MM.1S (cell line): ENCODE data around the gene PPA1.

ENCODE experiments used
- DNase-seq: peaks from one replicate; pipeline ENCODE4 v3.0.0-alpha.2; 2015
- H2AFZ ChIP-seq: fragments of 300-600 bp; sonication (generic); 2 replicates; pipeline ENCODE4 v1.6.0; 2016; ENCODE audit warnings: antibody characterized with exemption, low read length
- H3F3A ChIP-seq: fragments of 300-600 bp; sonication (generic); 2 replicates; pipeline ENCODE4 v1.6.1; 2016; ENCODE audit warnings: mild to moderate bottlenecking, antibody characterized with exemption, low read length, moderate library complexity, mixed read lengths; ENCODE audit not compliant: insufficient read depth
- H3K27ac ChIP-seq: fragments of 300-600 bp; sonication (generic); 2 replicates; pipeline ENCODE4 v1.5.1; 2016; ENCODE audit warnings: mild to moderate bottlenecking, low read length
- H3K27me3 ChIP-seq: fragments of 300-600 bp; sonication (generic); replicated peaks from 2 replicates; pipeline ENCODE4 v1.6.0; 2016; ENCODE audit warnings: low read length; ENCODE audit not compliant: insufficient read depth
- H3K36me3 ChIP-seq: fragments of 300-600 bp; sonication (generic); replicated peaks from 2 replicates; pipeline ENCODE4 v1.6.1; 2016; ENCODE audit warnings: mild to moderate bottlenecking, low read length, mixed read lengths; ENCODE audit not compliant: insufficient read depth
- H3K4me1 ChIP-seq: fragments of 300-600 bp; sonication (generic); 2 replicates; pipeline ENCODE4 v1.6.1; 2016; ENCODE audit warnings: low read length, mixed read lengths
- H3K4me2 ChIP-seq: fragments of 300-600 bp; sonication (generic); 2 replicates; pipeline ENCODE4 v1.6.0; 2016; ENCODE audit warnings: low read depth, low read length
- H3K4me3 ChIP-seq: fragments of 300-600 bp; sonication (generic); 2 replicates; pipeline ENCODE4 v1.5.1; 2016; ENCODE audit warnings: low read length, mixed read lengths
- H3K79me2 ChIP-seq: fragments of 300-600 bp; sonication (generic); 2 replicates; pipeline ENCODE4 v1.6.1; 2016; ENCODE audit warnings: mixed run types, low read length, mixed read lengths
- H3K9ac ChIP-seq: fragments of 300-600 bp; sonication (generic); 2 replicates; pipeline ENCODE4 v1.6.1; 2016; ENCODE audit warnings: low read length, mixed read lengths
- H3K9me2 ChIP-seq: fragments of 300-600 bp; sonication (generic); replicated peaks from 2 replicates; pipeline ENCODE4 v1.6.1; 2016; ENCODE audit warnings: mild to moderate bottlenecking, low read length, mixed read lengths; ENCODE audit not compliant: insufficient read depth
- H3K9me3 ChIP-seq: fragments of 300-600 bp; sonication (generic); replicated peaks from 2 replicates; pipeline ENCODE4 v1.6.1; 2016; ENCODE audit warnings: mild to moderate bottlenecking, low read length, mixed read lengths; ENCODE audit not compliant: insufficient read depth
- H4K20me1 ChIP-seq: fragments of 300-600 bp; sonication (generic); 2 replicates; pipeline ENCODE4 v1.6.1; 2016; ENCODE audit warnings: mild to moderate bottlenecking, low read length, moderate library complexity, mixed read lengths; ENCODE audit not compliant: insufficient read depth
- CTCF ChIP-seq: fragments of 300-600 bp; sonication (generic); IDR thresholded peaks from 2 replicates; pipeline ENCODE4 v1.5.1; 2016; ENCODE audit warnings: antibody characterized with exemption, low read length, mixed read lengths
- EZH2 ChIP-seq: fragments of 300-600 bp; sonication (generic); optimal IDR thresholded peaks from 2 replicates; pipeline ENCODE3; 2017; ENCODE audit warnings: low read depth, mild to moderate bottlenecking, antibody characterized with exemption, low read length, mixed read lengths
- EZH2phosphoT487 ChIP-seq: fragments of 300-600 bp; sonication (generic); IDR thresholded peaks from 2 replicates; pipeline ENCODE4 v1.6.1; 2018; ENCODE audit warnings: antibody characterized with exemption, low read length

PPA1 gene

GRCh38 chr10:70193391-70193844 lies 39.8 kb downstream of the PPA1 start:
- Histone ChIP-seq H2AFZ (no peak overlapping the region), H3K4me3 (no peak overlapping the region), H3K79me2 (no peaks in the 10 kb centered on the region), H4K20me1 (no peaks in the 10 kb centered on the region), H3F3A (no peaks in the 10 kb centered on the region), H3K27me3 (no peaks in the 10 kb centered on the region), H3K4me1 (no peaks in the 10 kb centered on the region), H3K36me3 (no peaks in the 10 kb centered on the region), H3K27ac (no peak overlapping the region), H3K4me2 (no peak overlapping the region), H3K9ac (no peak overlapping the region), H3K9me3 (no peaks in the 10 kb centered on the region), H3K9me2 (no peaks in the 10 kb centered on the region)
- DNase-seq = no peak
- TF ChIP-seq EZH2 (no peak), EZH2phosphoT487 (no peak), CTCF (no peak)

- no peak overlapping the region for H3K4me3 ChIP-seq
- H3K9me2 ChIP-seq = no peaks in the 10 kb centered on the region
- no peaks in the 10 kb centered on the region for H3K9me3 ChIP-seq
- no peaks in the 10 kb centered on the region for H3K36me3 ChIP-seq
- no peaks in the 10 kb centered on the region for H3F3A ChIP-seq
- TF ChIP-seq EZH2phosphoT487 (no peak), CTCF (no peak), EZH2 (no peak)
- no peak for DNase-seq
- H3K4me2 ChIP-seq = no peak overlapping the region
- no peak overlapping the region for H3K9ac ChIP-seq
- H2AFZ ChIP-seq = no peak overlapping the region
- no peak overlapping the region for H3K27ac ChIP-seq
- no peaks in the 10 kb centered on the region for H4K20me1 ChIP-seq
- H3K79me2 ChIP-seq = no peaks in the 10 kb centered on the region
- H3K4me1 ChIP-seq = no peaks in the 10 kb centered on the region
- no peaks in the 10 kb centered on the region for H3K27me3 ChIP-seq
Measured at GRCh38 chr10:70192326-70192968, 40.8 kb downstream of the PPA1 start.

- Histone ChIP-seq H3K36me3 (no peaks in the 10 kb centered on the region), H3K4me3 (no peak overlapping the region), H3K4me1 (no peaks in the 10 kb centered on the region), H3K79me2 (no peaks in the 10 kb centered on the region), H2AFZ (no peak overlapping the region), H3K4me2 (no peak overlapping the region), H3F3A (no peaks in the 10 kb centered on the region), H4K20me1 (no peaks in the 10 kb centered on the region), H3K9me2 (no peaks in the 10 kb centered on the region), H3K9me3 (no peaks in the 10 kb centered on the region), H3K27ac (no peak overlapping the region), H3K9ac (no peak overlapping the region), H3K27me3 (no peaks in the 10 kb centered on the region)
- TF ChIP-seq CTCF = no peak
- no peak for TF ChIP-seq EZH2phosphoT487
- TF ChIP-seq EZH2 = no peak
- DNase-seq = no peak
Measured at GRCh38 chr10:70191972-70192305, 41.3 kb downstream of the PPA1 start.
